SK-N-SH (cell line): ENCODE data around the gene HERC3. TPM values are rescaled to one million over a fixed set of nuclear protein-coding genes. Genes with fewer than 3 reads are reported as not detected.

Experiments
- CTCF ChIA-PET: fragments of 300-600, 350-600 bp; formaldehyde crosslinking; extraction: SDS; loops from one replicate; lab custom pipeline; 2021; lab: Yijun Ruan, JAX
- POLR2A ChIA-PET: fragments of 350-600 bp; sonication (Branson Sonifier 250); formaldehyde crosslinking; extraction: SDS; loops from one replicate; lab custom pipeline; 2020; ENCODE audit warnings: antibody characterized with exemption, inconsistent platforms; lab: Yijun Ruan, JAX
- DNase-seq: peaks from one replicate; pipeline ENCODE4 v3.0.0; 2012
- H2AFZ ChIP-seq: fragments of 200-600 bp; sonication (generic); 2 replicates; pipeline ENCODE4 v1.8.1; 2016; ENCODE audit warnings: antibody characterized with exemption, mild to moderate bottlenecking, low read depth
- H3F3A ChIP-seq: fragments of 200-600 bp; sonication (generic); replicated peaks from 2 replicates; pipeline ENCODE3; 2016; ENCODE audit warnings: antibody characterized with exemption, mild to moderate bottlenecking; ENCODE audit not compliant: insufficient read depth
- H3K27ac ChIP-seq, 2 experiments: fragments of 200-500 bp in 1 of 2; fragments of 200-600 bp in 1 of 2; sonication (Bioruptor generic) in 1 of 2; sonication (generic), shearing (Covaris generic) in 1 of 2; 2 replicates each; pipeline versions ENCODE4 v1.5.1 to v1.6.1; 2014 to 2016; ENCODE audit warnings: low read depth in 2 of 2, inconsistent platforms in 1 of 2, low read length in 1 of 2, mild to moderate bottlenecking in 1 of 2, mixed read lengths in 1 of 2
- H3K27me3 ChIP-seq: fragments of 200-600 bp; sonication (generic), shearing (Covaris generic); 2 replicates; pipeline ENCODE4 v1.6.1; 2016; ENCODE audit warnings: mixed run types; ENCODE audit not compliant: insufficient read depth
- H3K36me3 ChIP-seq, 2 experiments: fragments of 200-500 bp in 1 of 2; fragments of 200-600 bp in 1 of 2; sonication (Bioruptor generic) in 1 of 2; sonication (generic) in 1 of 2; replicated peaks in 1 of 2; 2 replicates each; pipeline versions ENCODE3 to v1.5.1; 2014 to 2016; ENCODE audit warnings: low read length in 1 of 2, mild to moderate bottlenecking in 1 of 2; ENCODE audit not compliant: insufficient read depth in 2 of 2, control insufficient read depth in 1 of 2
- H3K4me1 ChIP-seq, 2 experiments: fragments of 200-500 bp in 1 of 2; fragments of 200-600 bp in 1 of 2; sonication (Bioruptor generic) in 1 of 2; sonication (generic), shearing (Covaris generic) in 1 of 2; 2 replicates each; pipeline versions ENCODE4 v1.5.1 to v1.6.1; 2014 to 2016; ENCODE audit warnings: low read depth in 1 of 2, low read length in 1 of 2, mixed run types in 1 of 2; ENCODE audit not compliant: insufficient read depth in 2 of 2, control insufficient read depth in 1 of 2
- H3K4me2 ChIP-seq: fragments of 200-600 bp; sonication (generic), shearing (Covaris generic); 2 replicates; pipeline ENCODE4 v1.6.1; 2017; ENCODE audit warnings: mixed run types
- H3K4me3 ChIP-seq, 2 experiments: fragments of 200-500 bp in 1 of 2; fragments of 200-600 bp in 1 of 2; sonication (Bioruptor generic) in 1 of 2; sonication (generic), shearing (Covaris generic) in 1 of 2; 2 replicates each; pipeline versions ENCODE4 v1.5.1 to v1.8.1; 2014 to 2016; ENCODE audit warnings: low read depth in 2 of 2, inconsistent platforms in 1 of 2, low read length in 1 of 2, mild to moderate bottlenecking in 1 of 2, mixed read lengths in 1 of 2, moderate library complexity in 1 of 2
- H3K79me2 ChIP-seq: fragments of 200-600 bp; sonication (generic); 2 replicates; pipeline ENCODE4 v1.8.1; 2017; ENCODE audit warnings: mild to moderate bottlenecking; ENCODE audit not compliant: insufficient read depth
- H3K9ac ChIP-seq: fragments of 200-600 bp; sonication (generic); 2 replicates; pipeline ENCODE4 v1.6.1; 2017; ENCODE audit warnings: mixed run types
- H3K9me2 ChIP-seq: fragments of 200-600 bp; sonication (generic); 2 replicates; pipeline ENCODE4 v1.6.1; 2017; ENCODE audit warnings: mixed run types
- H3K9me3 ChIP-seq: fragments of 200-600 bp; sonication (generic); 2 replicates; pipeline ENCODE4 v1.6.1; 2017; ENCODE audit warnings: mixed run types, mild to moderate bottlenecking, moderate library complexity
- H4K20me1 ChIP-seq: fragments of 200-600 bp; sonication (generic); 2 replicates; pipeline ENCODE4 v1.6.1; 2017; ENCODE audit warnings: mild to moderate bottlenecking, mixed run types; ENCODE audit not compliant: insufficient read depth
- ELF1 ChIP-seq: IDR thresholded peaks from 2 replicates; pipeline ENCODE4 v1.4.0; 2012
- EP300 ChIP-seq, 2 experiments: IDR thresholded peaks; 2 replicates each; pipeline versions ENCODE4 v1.4.0 to v1.6.1; 2012; ENCODE audit warnings: borderline replicate concordance in 1 of 2, low read depth in 1 of 2, low read length in 1 of 2
- EZH2phosphoT487 ChIP-seq: fragments of 200-600 bp; sonication (generic); IDR thresholded peaks from 2 replicates; pipeline ENCODE4 v1.6.1; 2017; ENCODE audit warnings: low read depth, mixed run types, mild to moderate bottlenecking, antibody characterized with exemption, moderate library complexity, borderline replicate concordance
- FOSL2 ChIP-seq: IDR thresholded peaks from 2 replicates; pipeline ENCODE4 v1.4.0; 2012; ENCODE audit warnings: low read depth, mild to moderate bottlenecking, moderate library complexity, borderline replicate concordance
- FOXJ3 ChIP-seq: sonication (generic); formaldehyde crosslinking; IDR thresholded peaks from 2 replicates; pipeline ENCODE4 v1.5.1; 2020; ENCODE audit warnings: mild to moderate bottlenecking, missing genetic modification reagents
- GABPA ChIP-seq: IDR thresholded peaks from 2 replicates; pipeline ENCODE4 v1.4.0; 2012; ENCODE audit warnings: low read depth, mild to moderate bottlenecking
- JUND ChIP-seq: IDR thresholded peaks from 2 replicates; pipeline ENCODE4 v1.4.0; 2012
- MEF2A ChIP-seq: IDR thresholded peaks from 2 replicates; pipeline ENCODE4 v1.4.0; 2012; ENCODE audit warnings: low read depth, borderline replicate concordance
- MXI1 ChIP-seq: IDR thresholded peaks from 2 replicates; pipeline ENCODE4 v1.6.1; 2012; ENCODE audit warnings: mild to moderate bottlenecking, low read depth, low read length, improper control_type of control experiment
- RCOR1 ChIP-seq: fragments of 150-350 bp; IDR thresholded peaks from 2 replicates; pipeline ENCODE4 v1.6.1; 2017; ENCODE audit warnings: antibody characterized with exemption, low read length
- RXRA ChIP-seq: IDR thresholded peaks from 2 replicates; pipeline ENCODE4 v1.4.0; 2012; ENCODE audit warnings: low read depth, mild to moderate bottlenecking, borderline replicate concordance
- SIN3A ChIP-seq: IDR thresholded peaks from 2 replicates; pipeline ENCODE4 v1.6.1; 2012; ENCODE audit warnings: low read depth, mild to moderate bottlenecking, low read length, moderate library complexity, borderline replicate concordance
- TAF1 ChIP-seq: IDR thresholded peaks from 2 replicates; pipeline ENCODE4 v1.6.1; 2012; ENCODE audit warnings: low read depth, mild to moderate bottlenecking, low read length, moderate library complexity, borderline replicate concordance
- TCF12 ChIP-seq: IDR thresholded peaks from 2 replicates; pipeline ENCODE4 v1.4.0; 2012
- WGBS: methylation state at CpG from one replicate; pipeline ENCODE4 v1.1.6; 2017; ENCODE audit warnings: low lambda C conversion rate; 5-methylcytosine and 5-hydroxymethylcytosine counted together
- polyA plus RNA-seq, 3 experiments: library from polyadenylated mRNA; depleted of rRNA; stranded (reverse); fragments of >200 nt; gene quantifications; 2 replicates each; pipeline ENCODE4 v1.2.3, GENCODE V29; 2012
- TF ChIP-seq, protein P1 (sequence below): IDR thresholded peaks from 2 replicates; pipeline ENCODE4 v1.4.0; 2012; ENCODE audit warnings: low read depth
- TF ChIP-seq, protein P2 (sequence below): fragments of 150-350 bp; IDR thresholded peaks from 2 replicates; pipeline ENCODE4 v1.6.1; 2016; ENCODE audit warnings: mild to moderate bottlenecking, low read depth, low read length
- TF ChIP-seq, protein P3 (sequence below): fragments of 150-350 bp; IDR thresholded peaks from 2 replicates; pipeline ENCODE4 v1.6.1; 2017; ENCODE audit warnings: antibody characterized with exemption, low read length, low read depth, borderline replicate concordance
- TF ChIP-seq, protein P4 (sequence below): IDR thresholded peaks from 2 replicates; pipeline ENCODE4; 2012
- TF ChIP-seq, protein P5 (sequence below): IDR thresholded peaks from 2 replicates; pipeline ENCODE4 v1.6.1; 2012; ENCODE audit warnings: mild to moderate bottlenecking, low read depth, low read length, moderate library complexity

HERC3 gene
- polyA plus RNA-seq, 1 of the 3 experiments (the other 2 are of a cell fraction) = 4.6 TPM

DNA sequence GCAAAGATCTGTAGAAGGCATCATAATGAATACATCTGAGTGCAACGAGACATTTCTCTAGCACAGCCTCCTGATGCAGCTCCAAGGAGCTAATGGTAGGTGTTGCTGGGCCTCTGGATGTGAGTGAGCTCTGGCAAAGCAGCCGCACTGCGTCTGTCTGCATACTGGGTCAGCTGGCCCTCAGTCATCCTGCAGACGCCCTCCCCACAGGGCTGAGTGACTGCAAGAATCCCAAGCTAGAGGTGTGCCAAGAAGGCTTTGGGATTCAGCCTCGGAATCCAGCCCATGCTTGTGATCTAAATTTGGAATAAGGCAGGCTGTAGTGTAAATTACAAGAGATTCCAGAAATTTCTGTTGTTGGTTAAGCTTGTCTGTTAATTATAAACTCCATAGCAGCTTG is 18.5 kb downstream of the HERC3 start:
- Histone ChIP-seq H3K4me1 (peaks cover 11 to 28% of the 10 kb centered on the region in 2 experiments), H3K4me2 (no peak overlapping the region), H4K20me1 (no peaks in the 10 kb centered on the region)
- DNase-seq = no peak
- TF ChIP-seq, protein P1, sequence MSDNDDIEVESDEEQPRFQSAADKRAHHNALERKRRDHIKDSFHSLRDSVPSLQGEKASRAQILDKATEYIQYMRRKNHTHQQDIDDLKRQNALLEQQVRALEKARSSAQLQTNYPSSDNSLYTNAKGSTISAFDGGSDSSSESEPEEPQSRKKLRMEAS = no peak
- TF ChIP-seq, protein P2, sequence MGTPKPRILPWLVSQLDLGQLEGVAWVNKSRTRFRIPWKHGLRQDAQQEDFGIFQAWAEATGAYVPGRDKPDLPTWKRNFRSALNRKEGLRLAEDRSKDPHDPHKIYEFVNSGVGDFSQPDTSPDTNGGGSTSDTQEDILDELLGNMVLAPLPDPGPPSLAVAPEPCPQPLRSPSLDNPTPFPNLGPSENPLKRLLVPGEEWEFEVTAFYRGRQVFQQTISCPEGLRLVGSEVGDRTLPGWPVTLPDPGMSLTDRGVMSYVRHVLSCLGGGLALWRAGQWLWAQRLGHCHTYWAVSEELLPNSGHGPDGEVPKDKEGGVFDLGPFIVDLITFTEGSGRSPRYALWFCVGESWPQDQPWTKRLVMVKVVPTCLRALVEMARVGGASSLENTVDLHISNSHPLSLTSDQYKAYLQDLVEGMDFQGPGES = no peak
- TF ChIP-seq FOSL2 (no peak), GABPA (no peak), RCOR1 (no peak), FOXJ3 (no peak), JUND (no peak), TAF1 (no peak), TCF12 (no peak), EZH2phosphoT487 (no peak), MXI1 (no peak), RXRA (no peak), EP300 (IDR thresholded peaks at IDR 0.05; ENCODE audit: borderline replicate concordance in 1 of 2, low read depth in 1 of 2, low read length in 1 of 2) (no peak), MEF2A (no peak), SIN3A (no peak), ELF1 (no peak)
- TF ChIP-seq, protein P3, sequence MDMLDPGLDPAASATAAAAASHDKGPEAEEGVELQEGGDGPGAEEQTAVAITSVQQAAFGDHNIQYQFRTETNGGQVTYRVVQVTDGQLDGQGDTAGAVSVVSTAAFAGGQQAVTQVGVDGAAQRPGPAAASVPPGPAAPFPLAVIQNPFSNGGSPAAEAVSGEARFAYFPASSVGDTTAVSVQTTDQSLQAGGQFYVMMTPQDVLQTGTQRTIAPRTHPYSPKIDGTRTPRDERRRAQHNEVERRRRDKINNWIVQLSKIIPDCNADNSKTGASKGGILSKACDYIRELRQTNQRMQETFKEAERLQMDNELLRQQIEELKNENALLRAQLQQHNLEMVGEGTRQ = no peak
- TF ChIP-seq, protein P4, sequence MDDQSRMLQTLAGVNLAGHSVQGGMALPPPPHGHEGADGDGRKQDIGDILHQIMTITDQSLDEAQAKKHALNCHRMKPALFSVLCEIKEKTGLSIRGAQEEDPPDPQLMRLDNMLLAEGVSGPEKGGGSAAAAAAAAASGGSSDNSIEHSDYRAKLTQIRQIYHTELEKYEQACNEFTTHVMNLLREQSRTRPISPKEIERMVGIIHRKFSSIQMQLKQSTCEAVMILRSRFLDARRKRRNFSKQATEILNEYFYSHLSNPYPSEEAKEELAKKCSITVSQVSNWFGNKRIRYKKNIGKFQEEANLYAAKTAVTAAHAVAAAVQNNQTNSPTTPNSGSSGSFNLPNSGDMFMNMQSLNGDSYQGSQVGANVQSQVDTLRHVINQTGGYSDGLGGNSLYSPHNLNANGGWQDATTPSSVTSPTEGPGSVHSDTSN = no peak
- TF ChIP-seq, protein P5, sequence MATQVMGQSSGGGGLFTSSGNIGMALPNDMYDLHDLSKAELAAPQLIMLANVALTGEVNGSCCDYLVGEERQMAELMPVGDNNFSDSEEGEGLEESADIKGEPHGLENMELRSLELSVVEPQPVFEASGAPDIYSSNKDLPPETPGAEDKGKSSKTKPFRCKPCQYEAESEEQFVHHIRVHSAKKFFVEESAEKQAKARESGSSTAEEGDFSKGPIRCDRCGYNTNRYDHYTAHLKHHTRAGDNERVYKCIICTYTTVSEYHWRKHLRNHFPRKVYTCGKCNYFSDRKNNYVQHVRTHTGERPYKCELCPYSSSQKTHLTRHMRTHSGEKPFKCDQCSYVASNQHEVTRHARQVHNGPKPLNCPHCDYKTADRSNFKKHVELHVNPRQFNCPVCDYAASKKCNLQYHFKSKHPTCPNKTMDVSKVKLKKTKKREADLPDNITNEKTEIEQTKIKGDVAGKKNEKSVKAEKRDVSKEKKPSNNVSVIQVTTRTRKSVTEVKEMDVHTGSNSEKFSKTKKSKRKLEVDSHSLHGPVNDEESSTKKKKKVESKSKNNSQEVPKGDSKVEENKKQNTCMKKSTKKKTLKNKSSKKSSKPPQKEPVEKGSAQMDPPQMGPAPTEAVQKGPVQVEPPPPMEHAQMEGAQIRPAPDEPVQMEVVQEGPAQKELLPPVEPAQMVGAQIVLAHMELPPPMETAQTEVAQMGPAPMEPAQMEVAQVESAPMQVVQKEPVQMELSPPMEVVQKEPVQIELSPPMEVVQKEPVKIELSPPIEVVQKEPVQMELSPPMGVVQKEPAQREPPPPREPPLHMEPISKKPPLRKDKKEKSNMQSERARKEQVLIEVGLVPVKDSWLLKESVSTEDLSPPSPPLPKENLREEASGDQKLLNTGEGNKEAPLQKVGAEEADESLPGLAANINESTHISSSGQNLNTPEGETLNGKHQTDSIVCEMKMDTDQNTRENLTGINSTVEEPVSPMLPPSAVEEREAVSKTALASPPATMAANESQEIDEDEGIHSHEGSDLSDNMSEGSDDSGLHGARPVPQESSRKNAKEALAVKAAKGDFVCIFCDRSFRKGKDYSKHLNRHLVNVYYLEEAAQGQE = no peak
- TF ChIP-seq, all 33 proteins: peak for 0
- Histone ChIP-seq H3F3A (peaks cover 27% of the 10 kb centered on the region), H3K79me2 (peaks cover 12% of the 10 kb centered on the region), H3K27ac (peak overlapping the region in 1 of 2 experiments; percentile 94; a peak in 2 of 4 replicates), H3K9me2 (no peaks in the 10 kb centered on the region), H2AFZ (no peak overlapping the region), H3K36me3 (peaks cover 0 to 26% of the 10 kb centered on the region in 2 experiments), H3K27me3 (no peaks in the 10 kb centered on the region), H3K9ac (no peak overlapping the region), H3K9me3 (no peaks in the 10 kb centered on the region), H3K4me3 (no peak overlapping the region)
- WGBS = 83% methylated on average over 5 of the region's 5 CpGs
- ChIA-PET CTCF (no interaction called here), POLR2A (no interaction called here)
